ENCODE results near the gene LTBP1.

- TF ChIP-seq, protein P1, sequence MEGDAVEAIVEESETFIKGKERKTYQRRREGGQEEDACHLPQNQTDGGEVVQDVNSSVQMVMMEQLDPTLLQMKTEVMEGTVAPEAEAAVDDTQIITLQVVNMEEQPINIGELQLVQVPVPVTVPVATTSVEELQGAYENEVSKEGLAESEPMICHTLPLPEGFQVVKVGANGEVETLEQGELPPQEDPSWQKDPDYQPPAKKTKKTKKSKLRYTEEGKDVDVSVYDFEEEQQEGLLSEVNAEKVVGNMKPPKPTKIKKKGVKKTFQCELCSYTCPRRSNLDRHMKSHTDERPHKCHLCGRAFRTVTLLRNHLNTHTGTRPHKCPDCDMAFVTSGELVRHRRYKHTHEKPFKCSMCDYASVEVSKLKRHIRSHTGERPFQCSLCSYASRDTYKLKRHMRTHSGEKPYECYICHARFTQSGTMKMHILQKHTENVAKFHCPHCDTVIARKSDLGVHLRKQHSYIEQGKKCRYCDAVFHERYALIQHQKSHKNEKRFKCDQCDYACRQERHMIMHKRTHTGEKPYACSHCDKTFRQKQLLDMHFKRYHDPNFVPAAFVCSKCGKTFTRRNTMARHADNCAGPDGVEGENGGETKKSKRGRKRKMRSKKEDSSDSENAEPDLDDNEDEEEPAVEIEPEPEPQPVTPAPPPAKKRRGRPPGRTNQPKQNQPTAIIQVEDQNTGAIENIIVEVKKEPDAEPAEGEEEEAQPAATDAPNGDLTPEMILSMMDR (IDR thresholded peaks at IDR 0.05; ENCODE audit: insufficient read depth, low read length), result no peak
- no peak for TF ChIP-seq REST (IDR thresholded peaks at IDR 0.05; ENCODE audit: insufficient replicate concordance, low read depth)
These were observed 397.5 kb downstream of the LTBP1 start for GRCh38 chr2:33344230-33344629.

All from HL-60 (cell line).